NCI-H226 (cell line): Measurements from ENCODE around the gene TRIM9.
"Not testable (repeated sequence)": the region's sequence is repeated elsewhere in the genome, so short reads cannot be mapped to it uniquely, and the experiment has no call there.

Experiments
- DNase-seq: peaks from one replicate; pipeline ENCODE4 v3.0.0-alpha.2; 2015

TRIM9 gene

GRCh38 chr14:50955373-50956043 is 139.4 kb downstream of the TRIM9 start:
- peak; percentile 94 for DNase-seq

GRCh38 chr14:50954811-50955372 is 140.0 kb downstream of the TRIM9 start:
- peak; percentile 52 for DNase-seq

GRCh38 chr14:50953502-50953901 is 141.4 kb downstream of the TRIM9 start:
- DNase-seq, result no peak

- no peak for DNase-seq
Observed at GRCh38 chr14:50951032-50951431, 143.9 kb downstream of the TRIM9 start.

GRCh38 chr14:50948205-50948604 is 146.7 kb downstream of the TRIM9 start:
- no peak for DNase-seq

GRCh38 chr14:50947446-50947845 is 147.5 kb downstream of the TRIM9 start:
- DNase-seq, result no peak

- no peak for DNase-seq
Observed at GRCh38 chr14:50946234-50946935, 148.5 kb downstream of the TRIM9 start.

- no peak for DNase-seq
Observed at GRCh38 chr14:50944647-50945413, 150.1 kb downstream of the TRIM9 start.

GRCh38 chr14:50943943-50944646 is 150.8 kb downstream of the TRIM9 start, which contains the start of gene PYGL:
TSS of gene PYGL (minus strand) at chr14:50944483. CDS start at chr14:50944403, 80 bp downstream.
- DNase-seq, result peak; percentile 82

- peak; percentile 81 for DNase-seq
Observed at GRCh38 chr14:50943261-50943942, 151.5 kb downstream of the TRIM9 start.

GRCh38 chr14:50941638-50942037 is 153.3 kb downstream of the TRIM9 start:
- not testable (repeated sequence) for DNase-seq

GRCh38 chr14:50941151-50941550 is 153.8 kb downstream of the TRIM9 start:
- peak; percentile 66 for DNase-seq

- DNase-seq, result no peak
Observed at GRCh38 chr14:50937800-50938199, 157.1 kb downstream of the TRIM9 start.

GRCh38 chr14:50937325-50937724 is 157.6 kb downstream of the TRIM9 start:
- DNase-seq, result peak; percentile 74

- no peak for DNase-seq
Observed at GRCh38 chr14:50936882-50937281, 158.0 kb downstream of the TRIM9 start.

GRCh38 chr14:50936016-50936340 is 158.9 kb downstream of the TRIM9 start:
- DNase-seq, result no peak

- no peak for DNase-seq
Observed at GRCh38 chr14:50935126-50936015, 159.5 kb downstream of the TRIM9 start.

- DNase-seq, result no peak
Observed at GRCh38 chr14:50932592-50933495, 162.1 kb downstream of the TRIM9 start.

- no peak for DNase-seq
Observed at GRCh38 chr14:50932156-50932555, 162.7 kb downstream of the TRIM9 start.

- no peak for DNase-seq
Observed at GRCh38 chr14:50931559-50931958, 163.3 kb downstream of the TRIM9 start.
